A549 (cell line): Measurements from ENCODE around the gene COG2. TPM values are rescaled to one million over a fixed set of nuclear protein-coding genes. Genes with fewer than 3 reads are reported as not detected.

ENCODE experiments used
- ATAC-seq, 2 experiments: fragments of 200-7000 bp in 1 of 2; fragments of >200 bp in 1 of 2; cut with Nextera tagmentation in 1 of 2; cut with Tn5 transposase in 1 of 2; 3 replicates each; pipeline versions ENCODE4 v1.8.0 to v1.9.1; 2018 to 2020; ENCODE audit warnings: mild to moderate bottlenecking in 1 of 2, moderate library complexity in 1 of 2
- CTCF ChIA-PET: fragments of 300-600 bp; sonication (Branson Sonifier 250); formaldehyde crosslinking; extraction: SDS; loops from one replicate; lab custom pipeline; 2021; ENCODE audit warnings: antibody characterized with exemption, inconsistent platforms; lab: Yijun Ruan, JAX
- POLR2A ChIA-PET: fragments of 350-600 bp; formaldehyde crosslinking; extraction: SDS; loops from one replicate; lab custom pipeline; 2021; ENCODE audit warnings: antibody characterized with exemption, inconsistent platforms; lab: Yijun Ruan, JAX
- DNase-seq, 2 experiments: peaks; one replicate each; pipeline versions ENCODE4 v3.0.0 to v3.0.0-alpha.2; 2011 to 2016; ENCODE audit warnings: low read depth in 1 of 2, low spot score in 1 of 2
- FAIRE-seq: peaks from 2 replicates; lab custom pipeline; 2011; peaks lifted over from hg19 to GRCh38; lab: Jason Lieb, UNC
- H3K27ac ChIP-seq, 2 experiments: fragments of >200 bp; sonication (Bioruptor Twin); formaldehyde crosslinking; 3 replicates each; pipeline ENCODE4 v1.5.1; 2016 to 2017
- H3K4me1 ChIP-seq: fragments of >200 bp; sonication (Bioruptor Twin); formaldehyde crosslinking; 3 replicates; pipeline ENCODE4 v1.6.1; 2016
- H3K4me2 ChIP-seq: fragments of >200 bp; sonication (Bioruptor Twin); formaldehyde crosslinking; 3 replicates; pipeline ENCODE4 v1.6.1; 2016
- H3K4me3 ChIP-seq: fragments of >200 bp; sonication (Bioruptor Twin); formaldehyde crosslinking; 3 replicates; pipeline ENCODE4 v1.5.1; 2016
- H3K9me3 ChIP-seq: fragments of >200 bp; sonication (Bioruptor Twin); formaldehyde crosslinking; 3 replicates; pipeline ENCODE4 v1.6.1; 2016
- BHLHE40 ChIP-seq: IDR thresholded peaks from 2 replicates; pipeline ENCODE4 v1.6.1; 2012; ENCODE audit warnings: low read depth, low read length, inconsistent platforms
- CBX2 ChIP-seq: fragments of 200-600 bp; sonication (generic); IDR thresholded peaks from 2 replicates; pipeline ENCODE4 v1.6.1; 2016; ENCODE audit warnings: low read depth, mild to moderate bottlenecking, borderline replicate concordance
- CHD2 ChIP-seq: fragments of 150-350 bp; IDR thresholded peaks from 2 replicates; pipeline ENCODE4 v1.6.1; 2014; ENCODE audit warnings: low read length; ENCODE audit not compliant: partially characterized antibody
- CHD4 ChIP-seq: fragments of 200-600 bp; sonication (generic); IDR thresholded peaks from 2 replicates; pipeline ENCODE4 v1.6.1; 2016; ENCODE audit warnings: antibody characterized with exemption, mild to moderate bottlenecking, borderline replicate concordance
- EHF ChIP-seq: fragments of 250-450 bp; sonication (Bioruptor Pico); IDR thresholded peaks from 2 replicates; pipeline ENCODE4 v1.5.0; 2020; ENCODE audit warnings: mild to moderate bottlenecking
- EP300 ChIP-seq, 2 experiments: fragments of >200 bp; sonication (Bioruptor Twin); formaldehyde crosslinking; IDR thresholded peaks; 2 replicates in 1 of 2; 3 replicates in 1 of 2; pipeline ENCODE4 v1.6.1; 2016 to 2017
- GATA3 ChIP-seq: IDR thresholded peaks from 2 replicates; pipeline ENCODE4 v1.6.1; 2012; ENCODE audit warnings: borderline replicate concordance
- HOXB13 ChIP-seq: fragments of 250-450 bp; sonication (Bioruptor Pico); IDR thresholded peaks from 2 replicates; pipeline ENCODE4 v1.5.0; 2020; ENCODE audit warnings: low read depth, mild to moderate bottlenecking, moderate library complexity
- JUN ChIP-seq, 2 experiments: fragments of >200 bp; sonication (Bioruptor Twin); formaldehyde crosslinking; IDR thresholded peaks; 2 replicates in 1 of 2; 3 replicates in 1 of 2; pipeline ENCODE4 v1.6.1; 2016 to 2017
- JUNB ChIP-seq: fragments of >200 bp; sonication (Bioruptor Twin); formaldehyde crosslinking; IDR thresholded peaks from 2 replicates; pipeline ENCODE4 v1.6.1; 2016
- KDM1A ChIP-seq: fragments of 200-600 bp; sonication (generic); IDR thresholded peaks from 2 replicates; pipeline ENCODE4 v1.6.1; 2016; ENCODE audit warnings: low read depth, mild to moderate bottlenecking
- KDM5A ChIP-seq: fragments of 200-600 bp; sonication (generic); IDR thresholded peaks from 2 replicates; pipeline ENCODE4 v1.6.1; 2016; ENCODE audit warnings: antibody characterized with exemption, mild to moderate bottlenecking
- MYC ChIP-seq: IDR thresholded peaks from 2 replicates; pipeline ENCODE4 v1.6.1; 2012; ENCODE audit warnings: mild to moderate bottlenecking, inconsistent platforms, low read length, improper control_type of control experiment, borderline replicate concordance
- NFE2L2 ChIP-seq: fragments of 150-350 bp; conservative IDR thresholded peaks from 2 replicates; pipeline ENCODE4 v1.6.1; 2014; ENCODE audit warnings: low read length
- NR3C1 ChIP-seq: fragments of >200 bp; sonication (Bioruptor Twin); formaldehyde crosslinking; IDR thresholded peaks from 3 replicates; pipeline ENCODE4 v1.6.1; 2017
- PHF8 ChIP-seq: fragments of 200-600 bp; sonication (generic); IDR thresholded peaks from 2 replicates; pipeline ENCODE4 v1.6.1; 2016; ENCODE audit warnings: low read depth, mild to moderate bottlenecking, antibody characterized with exemption, moderate library complexity, borderline replicate concordance
- POLR2A ChIP-seq: IDR thresholded peaks from 2 replicates; pipeline ENCODE4 v1.6.1; 2012; ENCODE audit warnings: mild to moderate bottlenecking, low read length
- POLR2AphosphoS2 ChIP-seq: conservative IDR thresholded peaks from 2 replicates; pipeline ENCODE4 v1.6.1; 2012; ENCODE audit warnings: low read length, improper control_type of control experiment, inconsistent platforms
- RAD21 ChIP-seq, 2 experiments: fragments of >200 bp in 1 of 2; sonication (Bioruptor Twin) in 1 of 2; formaldehyde crosslinking in 1 of 2; IDR thresholded peaks in 1 of 2; conservative IDR thresholded peaks in 1 of 2; 2 replicates in 1 of 2; 3 replicates in 1 of 2; pipeline ENCODE4 v1.6.1; 2012 to 2018; ENCODE audit warnings: inconsistent platforms in 1 of 2
- RARB ChIP-seq: fragments of 250-450 bp; sonication (Bioruptor Pico); IDR thresholded peaks from 2 replicates; pipeline ENCODE4 v1.8.0; 2021; ENCODE audit warnings: mild to moderate bottlenecking, moderate library complexity
- RFX5 ChIP-seq: fragments of 450-650 bp; IDR thresholded peaks from 2 replicates; pipeline ENCODE4 v1.7.1; 2014; ENCODE audit warnings: antibody characterized with exemption, mild to moderate bottlenecking, moderate library complexity
- SMC3 ChIP-seq: fragments of >200 bp; sonication (Bioruptor Twin); formaldehyde crosslinking; IDR thresholded peaks from 3 replicates; pipeline ENCODE4 v1.6.1; 2018; ENCODE audit warnings: inconsistent platforms
- SREBF2 ChIP-seq: fragments of 450-650 bp; IDR thresholded peaks from 2 replicates; pipeline ENCODE4 v1.6.1; 2014; ENCODE audit warnings: mild to moderate bottlenecking, moderate library complexity
- TFCP2L1 ChIP-seq: fragments of 250-450 bp; sonication (Bioruptor Pico); IDR thresholded peaks from 2 replicates; pipeline ENCODE4 v1.5.0; 2021; ENCODE audit warnings: mild to moderate bottlenecking
- ZNF302 ChIP-seq: fragments of 250-450 bp; sonication (Bioruptor Pico); IDR thresholded peaks from 2 replicates; pipeline ENCODE4 v1.9.0; 2021; ENCODE audit warnings: inconsistent platforms, mild to moderate bottlenecking, moderate library complexity
- ZSCAN20 ChIP-seq: fragments of 250-450 bp; sonication (Bioruptor Pico); IDR thresholded peaks from 2 replicates; pipeline ENCODE4 v1.8.0; 2022; ENCODE audit warnings: mild to moderate bottlenecking, moderate library complexity
- WGBS: methylation state at CpG from one replicate; pipeline ENCODE4 v1.1.6; 2017; ENCODE audit errors: missing lambda C conversion rate; 5-methylcytosine and 5-hydroxymethylcytosine counted together
- polyA plus RNA-seq, 4 experiments: library from polyadenylated mRNA; depleted of rRNA in 3 of 4; stranded (reverse); fragments of >200 nt; fragmentation: RNase III in 1 of 4; extraction: RNeasy Plus Mini Kit Qiagen cat#74134 plus additional on column Dnase treatment in 1 of 4; gene quantifications; 2 replicates in 3 of 4; 3 replicates in 1 of 4; pipeline ENCODE4 v1.2.3, GENCODE V29; 2011 to 2017
- TF ChIP-seq, protein P1 (sequence below): fragments of 450-650 bp; IDR thresholded peaks from 2 replicates; pipeline ENCODE4 v1.6.1; 2014; ENCODE audit warnings: antibody characterized with exemption
- TF ChIP-seq, protein P2 (sequence below): fragments of 200-600 bp; sonication (generic); IDR thresholded peaks from 2 replicates; pipeline ENCODE4 v1.6.1; 2016; ENCODE audit warnings: antibody characterized with exemption, mild to moderate bottlenecking, moderate library complexity
- TF ChIP-seq, protein P3 (sequence below): fragments of 250-450 bp; sonication (Bioruptor Pico); IDR thresholded peaks from 2 replicates; pipeline ENCODE4 v1.5.0; 2020; ENCODE audit warnings: low read depth, mild to moderate bottlenecking, moderate library complexity
- TF ChIP-seq, protein P4 (sequence below): fragments of >200 bp; sonication (Bioruptor Twin); formaldehyde crosslinking; IDR thresholded peaks from 3 replicates; pipeline ENCODE4 v1.5.1; 2016
- TF ChIP-seq, protein P5 (sequence below): IDR thresholded peaks from 2 replicates; pipeline ENCODE4 v1.6.1; 2012; ENCODE audit warnings: low read depth, borderline replicate concordance

COG2 gene
- polyA plus RNA-seq, 2 of the 4 experiments (the other 2 are of a cell fraction): 23.0 to 34.2 TPM

DNA sequence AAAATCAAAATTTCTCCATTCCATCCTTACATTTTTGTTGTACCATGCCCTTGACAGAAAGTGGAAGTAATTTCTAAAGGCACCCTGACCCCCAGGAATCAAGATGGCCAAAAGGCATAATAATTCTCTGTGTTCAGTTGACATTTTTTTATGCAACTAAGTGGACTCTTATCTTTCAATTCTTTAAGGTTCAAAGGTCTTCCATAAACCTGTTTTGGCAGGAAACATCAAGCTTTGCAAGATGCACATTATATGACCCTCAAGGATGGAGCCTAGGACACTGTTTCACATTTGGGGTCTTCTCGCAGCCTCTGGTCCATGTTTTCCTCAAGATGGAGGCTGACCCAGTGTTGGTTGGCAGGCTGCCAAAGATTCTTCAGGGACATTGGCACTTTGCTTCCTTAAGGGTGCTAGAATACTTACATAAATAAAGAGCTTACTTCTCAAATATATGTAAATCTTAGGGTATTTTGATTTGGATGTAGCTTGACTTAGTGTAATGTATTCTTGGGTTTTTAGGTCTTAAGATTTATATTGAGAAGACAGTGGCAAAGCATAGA lies 48.0 kb upstream of the COG2 start:
- Histone ChIP-seq H3K4me3 (no peak overlapping the region), H3K4me2 (no peak overlapping the region), H3K9me3 (no peaks in the 10 kb centered on the region), H3K4me1 (no peaks in the 10 kb centered on the region), H3K27ac (no peak overlapping the region)
- ChIA-PET CTCF (no interaction called here), POLR2A (interaction anchor here (0.7 kb wide), 1 partner anchor 18 kb away, joined by 7 read pairs; no protein-coding TSS in a partner anchor)
- WGBS: 73% methylated on average over 1 of the region's 1 CpG
- FAIRE-seq (no peak), ATAC-seq (no peak), DNase-seq (no peak)
- no peak for TF ChIP-seq PHF8
- TF ChIP-seq RAD21 (conservative IDR thresholded peaks at IDR 0.05 in 1 of 2, IDR thresholded peaks at IDR 0.05 in 1 of 2): no peak
- no peak for TF ChIP-seq BHLHE40
- no peak for TF ChIP-seq MYC
- no peak for TF ChIP-seq SREBF2
- TF ChIP-seq NFE2L2: no peak
- TF ChIP-seq POLR2A: no peak
- TF ChIP-seq, protein P1, sequence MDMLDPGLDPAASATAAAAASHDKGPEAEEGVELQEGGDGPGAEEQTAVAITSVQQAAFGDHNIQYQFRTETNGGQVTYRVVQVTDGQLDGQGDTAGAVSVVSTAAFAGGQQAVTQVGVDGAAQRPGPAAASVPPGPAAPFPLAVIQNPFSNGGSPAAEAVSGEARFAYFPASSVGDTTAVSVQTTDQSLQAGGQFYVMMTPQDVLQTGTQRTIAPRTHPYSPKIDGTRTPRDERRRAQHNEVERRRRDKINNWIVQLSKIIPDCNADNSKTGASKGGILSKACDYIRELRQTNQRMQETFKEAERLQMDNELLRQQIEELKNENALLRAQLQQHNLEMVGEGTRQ: no peak
- TF ChIP-seq KDM1A: no peak
- no peak for TF ChIP-seq POLR2AphosphoS2
- no peak for TF ChIP-seq JUNB
- no peak for TF ChIP-seq GATA3
- no peak for TF ChIP-seq CHD2
- TF ChIP-seq, protein P2, sequence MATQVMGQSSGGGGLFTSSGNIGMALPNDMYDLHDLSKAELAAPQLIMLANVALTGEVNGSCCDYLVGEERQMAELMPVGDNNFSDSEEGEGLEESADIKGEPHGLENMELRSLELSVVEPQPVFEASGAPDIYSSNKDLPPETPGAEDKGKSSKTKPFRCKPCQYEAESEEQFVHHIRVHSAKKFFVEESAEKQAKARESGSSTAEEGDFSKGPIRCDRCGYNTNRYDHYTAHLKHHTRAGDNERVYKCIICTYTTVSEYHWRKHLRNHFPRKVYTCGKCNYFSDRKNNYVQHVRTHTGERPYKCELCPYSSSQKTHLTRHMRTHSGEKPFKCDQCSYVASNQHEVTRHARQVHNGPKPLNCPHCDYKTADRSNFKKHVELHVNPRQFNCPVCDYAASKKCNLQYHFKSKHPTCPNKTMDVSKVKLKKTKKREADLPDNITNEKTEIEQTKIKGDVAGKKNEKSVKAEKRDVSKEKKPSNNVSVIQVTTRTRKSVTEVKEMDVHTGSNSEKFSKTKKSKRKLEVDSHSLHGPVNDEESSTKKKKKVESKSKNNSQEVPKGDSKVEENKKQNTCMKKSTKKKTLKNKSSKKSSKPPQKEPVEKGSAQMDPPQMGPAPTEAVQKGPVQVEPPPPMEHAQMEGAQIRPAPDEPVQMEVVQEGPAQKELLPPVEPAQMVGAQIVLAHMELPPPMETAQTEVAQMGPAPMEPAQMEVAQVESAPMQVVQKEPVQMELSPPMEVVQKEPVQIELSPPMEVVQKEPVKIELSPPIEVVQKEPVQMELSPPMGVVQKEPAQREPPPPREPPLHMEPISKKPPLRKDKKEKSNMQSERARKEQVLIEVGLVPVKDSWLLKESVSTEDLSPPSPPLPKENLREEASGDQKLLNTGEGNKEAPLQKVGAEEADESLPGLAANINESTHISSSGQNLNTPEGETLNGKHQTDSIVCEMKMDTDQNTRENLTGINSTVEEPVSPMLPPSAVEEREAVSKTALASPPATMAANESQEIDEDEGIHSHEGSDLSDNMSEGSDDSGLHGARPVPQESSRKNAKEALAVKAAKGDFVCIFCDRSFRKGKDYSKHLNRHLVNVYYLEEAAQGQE: no peak
- TF ChIP-seq, protein P3, sequence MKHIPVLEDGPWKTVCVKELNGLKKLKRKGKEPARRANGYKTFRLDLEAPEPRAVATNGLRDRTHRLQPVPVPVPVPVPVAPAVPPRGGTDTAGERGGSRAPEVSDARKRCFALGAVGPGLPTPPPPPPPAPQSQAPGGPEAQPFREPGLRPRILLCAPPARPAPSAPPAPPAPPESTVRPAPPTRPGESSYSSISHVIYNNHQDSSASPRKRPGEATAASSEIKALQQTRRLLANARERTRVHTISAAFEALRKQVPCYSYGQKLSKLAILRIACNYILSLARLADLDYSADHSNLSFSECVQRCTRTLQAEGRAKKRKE (CRISPR knock-in tag): no peak
- TF ChIP-seq, protein P4, sequence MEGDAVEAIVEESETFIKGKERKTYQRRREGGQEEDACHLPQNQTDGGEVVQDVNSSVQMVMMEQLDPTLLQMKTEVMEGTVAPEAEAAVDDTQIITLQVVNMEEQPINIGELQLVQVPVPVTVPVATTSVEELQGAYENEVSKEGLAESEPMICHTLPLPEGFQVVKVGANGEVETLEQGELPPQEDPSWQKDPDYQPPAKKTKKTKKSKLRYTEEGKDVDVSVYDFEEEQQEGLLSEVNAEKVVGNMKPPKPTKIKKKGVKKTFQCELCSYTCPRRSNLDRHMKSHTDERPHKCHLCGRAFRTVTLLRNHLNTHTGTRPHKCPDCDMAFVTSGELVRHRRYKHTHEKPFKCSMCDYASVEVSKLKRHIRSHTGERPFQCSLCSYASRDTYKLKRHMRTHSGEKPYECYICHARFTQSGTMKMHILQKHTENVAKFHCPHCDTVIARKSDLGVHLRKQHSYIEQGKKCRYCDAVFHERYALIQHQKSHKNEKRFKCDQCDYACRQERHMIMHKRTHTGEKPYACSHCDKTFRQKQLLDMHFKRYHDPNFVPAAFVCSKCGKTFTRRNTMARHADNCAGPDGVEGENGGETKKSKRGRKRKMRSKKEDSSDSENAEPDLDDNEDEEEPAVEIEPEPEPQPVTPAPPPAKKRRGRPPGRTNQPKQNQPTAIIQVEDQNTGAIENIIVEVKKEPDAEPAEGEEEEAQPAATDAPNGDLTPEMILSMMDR: no peak
- no peak for TF ChIP-seq NR3C1

DNA sequence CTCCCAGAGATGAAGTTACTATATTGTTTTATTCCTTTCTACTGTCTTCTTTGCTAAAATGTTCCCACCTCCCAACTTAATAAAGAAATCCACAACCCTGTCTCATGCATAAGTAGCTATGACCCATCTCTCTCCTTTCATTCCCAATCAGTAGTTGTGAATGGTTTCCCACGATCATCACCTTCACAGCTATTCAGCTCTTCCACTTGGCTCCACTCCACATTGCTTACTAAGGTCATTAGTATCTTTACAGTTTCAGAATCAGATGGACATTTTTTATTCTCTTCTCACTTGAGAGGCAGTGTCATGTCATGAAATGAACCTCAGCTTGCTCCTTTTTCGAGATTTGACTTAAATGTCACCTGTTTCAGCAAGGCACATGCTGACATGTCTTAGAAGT lies 47.1 kb upstream of the COG2 start:
- no peak for TF ChIP-seq CHD2
- TF ChIP-seq, protein P5, sequence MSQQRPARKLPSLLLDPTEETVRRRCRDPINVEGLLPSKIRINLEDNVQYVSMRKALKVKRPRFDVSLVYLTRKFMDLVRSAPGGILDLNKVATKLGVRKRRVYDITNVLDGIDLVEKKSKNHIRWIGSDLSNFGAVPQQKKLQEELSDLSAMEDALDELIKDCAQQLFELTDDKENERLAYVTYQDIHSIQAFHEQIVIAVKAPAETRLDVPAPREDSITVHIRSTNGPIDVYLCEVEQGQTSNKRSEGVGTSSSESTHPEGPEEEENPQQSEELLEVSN: no peak
- no peak for TF ChIP-seq NFE2L2
- TF ChIP-seq EP300 (IDR thresholded peaks at IDR 0.05): no peak
- no peak for TF ChIP-seq POLR2A
- no peak for TF ChIP-seq EHF
- TF ChIP-seq ZNF302: no peak
- TF ChIP-seq KDM5A: no peak
- TF ChIP-seq HOXB13 (CRISPR knock-in tag): no peak
- no peak for TF ChIP-seq CBX2
- TF ChIP-seq RFX5: no peak
- TF ChIP-seq RARB (CRISPR knock-in tag): no peak
- no peak for TF ChIP-seq NR3C1
- TF ChIP-seq JUN (IDR thresholded peaks at IDR 0.05): no peak
- TF ChIP-seq SMC3: no peak
- TF ChIP-seq CHD4: no peak
- TF ChIP-seq ZSCAN20 (CRISPR knock-in tag): no peak
- TF ChIP-seq TFCP2L1 (CRISPR knock-in tag): no peak
- TF ChIP-seq KDM1A: no peak
- TF ChIP-seq SREBF2: no peak
- TF ChIP-seq, all 56 proteins: peak for 0
- peaks cover 4% of the 10 kb centered on the region; the same call in 1 of the 3 replicates for H3K9me3 ChIP-seq
- DNase-seq (no peak), FAIRE-seq (no peak), ATAC-seq (no peak)
- 0% methylated on average over 2 of the region's 2 CpGs for WGBS
- no peak overlapping the region for H3K4me3 ChIP-seq
- H3K4me2 ChIP-seq: no peak overlapping the region
- ChIA-PET POLR2A (interaction anchor here (0.7 kb wide), 1 partner anchor 19 kb away, joined by 7 read pairs; no protein-coding TSS in a partner anchor), CTCF (no interaction called here)
- no peaks in the 10 kb centered on the region for H3K4me1 ChIP-seq
- no peak overlapping the region for H3K27ac ChIP-seq
